Subcutaneous adipose tissue (tissue), 4 donors: Measurements from ENCODE around the gene FYN. TPM values are rescaled to one million over a fixed set of nuclear protein-coding genes. Genes with fewer than 3 reads are reported as not detected.

Experiments
- CTCF ChIP-seq: fragments of 450-650 bp; IDR thresholded peaks from one replicate; pipeline ENCODE4 v1.5.1; 2016; ENCODE audit warnings: low read depth, mild to moderate bottlenecking, control low read depth, antibody characterized with exemption, moderate library complexity
- total RNA-seq, 4 donors: library from RNA; depleted of rRNA; stranded (reverse); fragments of >200 nt; gene quantifications; one replicate each; pipeline ENCODE4 v1.1.0, GENCODE V29; 2016

Gene FYN
- total RNA-seq, 4 donors from 2014 or later: 185 to 279 (median 252) TPM

DNA sequence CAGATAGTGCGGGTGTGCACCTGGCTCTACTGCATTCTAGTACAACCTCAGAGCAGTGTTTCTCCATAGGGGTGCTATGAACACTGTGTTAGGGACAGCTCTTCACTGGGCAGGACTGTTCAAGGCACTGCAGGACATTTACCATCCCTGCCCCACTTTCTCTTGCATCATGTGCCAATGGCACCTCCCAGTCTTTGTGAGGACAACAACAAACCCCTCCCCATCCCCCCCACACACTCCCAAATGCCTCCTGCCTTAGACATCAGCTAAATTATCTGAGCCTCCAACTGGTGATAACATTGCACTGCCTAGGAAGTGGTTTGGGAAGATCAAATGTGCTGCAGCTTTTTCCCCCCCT is 98.9 kb downstream of the FYN start:
- no peak for TF ChIP-seq CTCF

DNA sequence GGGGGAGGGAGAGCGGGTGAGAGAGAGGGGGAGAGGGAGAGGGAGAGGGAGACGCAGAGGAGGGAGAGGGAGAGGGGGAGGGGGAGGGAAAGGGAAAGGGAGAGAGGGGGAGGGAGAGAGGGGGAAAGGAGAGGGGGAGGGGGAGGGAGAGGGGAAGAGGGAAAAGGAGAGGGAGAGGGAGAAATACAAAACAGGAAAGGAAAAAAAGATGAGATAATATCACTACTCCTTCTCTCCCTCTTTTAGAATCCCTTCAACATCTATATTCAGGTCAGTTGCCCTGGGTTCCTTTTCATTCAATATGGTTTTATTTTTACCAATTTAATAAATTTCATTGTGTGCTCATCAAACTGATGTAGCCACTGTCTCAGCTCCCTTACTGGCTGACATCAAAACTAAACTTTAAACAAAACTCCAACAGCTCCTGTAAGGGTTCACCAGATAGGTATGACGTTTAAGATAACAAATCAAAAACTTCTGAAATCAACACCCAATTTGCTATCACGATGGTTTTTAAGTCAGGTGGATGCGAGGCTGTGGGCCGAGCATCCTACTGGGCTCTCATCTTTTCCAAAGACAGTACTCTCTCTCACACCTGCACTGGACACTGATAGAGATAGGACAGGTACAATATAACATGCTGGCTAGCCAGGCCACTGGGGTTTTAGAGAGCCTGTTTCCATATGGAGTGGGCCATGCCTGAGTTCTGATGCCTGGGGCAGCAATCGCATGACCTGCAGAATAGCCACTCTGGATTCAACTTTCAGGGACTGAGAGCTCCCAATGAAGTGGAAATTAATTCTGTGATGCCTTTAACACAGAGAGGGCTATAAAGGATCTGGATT is 99.5 kb downstream of the FYN start:
- TF ChIP-seq CTCF: no peak

DNA sequence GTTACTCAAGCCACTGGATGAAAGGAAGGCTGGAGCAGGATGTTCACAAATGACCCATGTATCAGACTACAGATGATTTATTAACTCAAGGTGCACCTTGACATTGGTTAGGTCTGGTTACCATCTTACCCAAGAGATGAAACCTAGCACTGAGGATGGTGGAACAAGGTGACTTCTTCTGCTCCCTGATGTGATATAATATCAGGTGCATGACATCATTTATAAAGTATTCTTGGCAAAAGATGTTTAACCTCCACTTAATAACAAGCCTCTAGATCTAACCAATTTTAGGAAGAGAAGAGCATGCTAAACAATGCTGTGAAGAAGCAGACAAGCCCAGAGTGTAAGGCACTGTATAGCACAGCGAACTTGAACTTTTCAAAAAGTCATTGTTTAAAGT is 100.9 kb downstream of the FYN start:
- no peak for TF ChIP-seq CTCF

- TF ChIP-seq CTCF: no peak
Observed at GRCh38 chr6:111771629-111772028, 101.6 kb downstream of the FYN start.

- no peak for TF ChIP-seq CTCF
Observed at GRCh38 chr6:111771094-111771432, 102.2 kb downstream of the FYN start.

GRCh38 chr6:111770263-111771093 is 102.8 kb downstream of the FYN start:
- no peak for TF ChIP-seq CTCF

- TF ChIP-seq CTCF: no peak
Observed at GRCh38 chr6:111769365-111770152, 103.7 kb downstream of the FYN start.
